Stromal cell of bone marrow (primary cell): Measurements from ENCODE around the gene RNF26.

Source experiments
- DNase-seq: peaks from one replicate; pipeline ENCODE4 v3.0.0-alpha.2; 2012; ENCODE audit warnings: low read depth

The RNF26 gene

GRCh38 chr11:119316016-119316728, 18.2 kb upstream of the RNF26 start:
- DNase-seq: no peak

GRCh38 chr11:119316729-119317591, 17.4 kb upstream of the RNF26 start, which contains the start of gene MCAM:
TSS of gene MCAM (minus strand) at chr11:119317130. CDS start at chr11:119317101, 29 bp downstream.
- no peak for DNase-seq

GRCh38 chr11:119317592-119318239, 16.6 kb upstream of the RNF26 start:
- no peak for DNase-seq

GRCh38 chr11:119318240-119319135, 15.8 kb upstream of the RNF26 start:
- no peak for DNase-seq

GRCh38 chr11:119319136-119319699, 15.1 kb upstream of the RNF26 start:
- DNase-seq: no peak

- DNase-seq: no peak
Observed at GRCh38 chr11:119319700-119320239, 14.6 kb upstream of the RNF26 start.

- no peak for DNase-seq
Observed at GRCh38 chr11:119320240-119320775, 14.0 kb upstream of the RNF26 start.

GRCh38 chr11:119320776-119321524, 13.4 kb upstream of the RNF26 start:
- DNase-seq: no peak

GRCh38 chr11:119322360-119322739, 12.0 kb upstream of the RNF26 start:
- no peak for DNase-seq

- no peak for DNase-seq
Observed at GRCh38 chr11:119322921-119323531, 11.3 kb upstream of the RNF26 start.

GRCh38 chr11:119323532-119324033, 10.7 kb upstream of the RNF26 start:
- peak; percentile 50 for DNase-seq

- no peak for DNase-seq
Observed at GRCh38 chr11:119324189-119324588, 10.1 kb upstream of the RNF26 start.

GRCh38 chr11:119329320-119329719, 5.0 kb upstream of the RNF26 start:
- DNase-seq: no peak

GRCh38 chr11:119330237-119330636, 4.1 kb upstream of the RNF26 start:
- DNase-seq: no peak

- no peak for DNase-seq
Observed at GRCh38 chr11:119332111-119332765, 2.1 kb upstream of the RNF26 start.

GRCh38 chr11:119335091-119335654, 846 bp downstream of the RNF26 start:
- DNase-seq: no peak

- no peak for DNase-seq
Observed at GRCh38 chr11:119335655-119336543, 1.6 kb downstream of the RNF26 start.
